GM12878 (cell line): ENCODE measurements around the gene C1QTNF9. TPM values are rescaled to one million over a fixed set of nuclear protein-coding genes. Genes with fewer than 3 reads are reported as not detected.

Experiments
- ATAC-seq: fragments of 200-7000 bp; cut with Tn5 transposase; 3 replicates; pipeline ENCODE4 v1.9.1; 2020; ENCODE audit warnings: mild to moderate bottlenecking, moderate library complexity
- BruUV-seq: library from RNA; stranded (reverse); fragments of 400-500 nt; replicated peaks from 2 replicates; lab custom pipeline; 2021; lab: Mats Ljungman, UMichigan
- CTCF ChIA-PET: fragments of 300-600 bp; sonication (Branson Sonifier 250); formaldehyde crosslinking; extraction: SDS; loops from one replicate; lab custom pipeline; 2021; ENCODE audit warnings: inconsistent platforms; lab: Yijun Ruan, JAX
- POLR2A ChIA-PET: fragments of 350-600 bp; formaldehyde crosslinking; extraction: SDS; loops from one replicate; lab custom pipeline; 2021; ENCODE audit warnings: inconsistent platforms; lab: Charles Lee
- RAD21 ChIA-PET: fragments of 300-600 bp; sonication (Branson Sonifier 250); formaldehyde crosslinking; loops from one replicate; lab custom pipeline; 2023; ENCODE audit warnings: antibody characterized with exemption; ENCODE audit not compliant: unreplicated experiment; lab: Charles Lee
- SMC1A ChIA-PET: fragments of 300-600 bp; sonication (Branson Sonifier 250); formaldehyde crosslinking; loops from one replicate; lab custom pipeline; 2023; ENCODE audit not compliant: unreplicated experiment, uncharacterized antibody; lab: Charles Lee
- DNase-seq: peaks from one replicate; pipeline ENCODE4 v3.0.0-alpha.2; 2011; ENCODE audit warnings: low read depth, low spot score
- FAIRE-seq: peaks from 3 replicates; lab custom pipeline; 2011; peaks lifted over from hg19 to GRCh38; lab: Jason Lieb, UNC
- H2AFZ ChIP-seq: 2 replicates; pipeline ENCODE4 v1.6.0; 2011; ENCODE audit warnings: low read depth, low read length, control low read depth; ENCODE audit not compliant: control insufficient read depth
- H3K27ac ChIP-seq: 2 replicates; pipeline ENCODE4 v1.5.1; 2011; ENCODE audit warnings: control low read depth; ENCODE audit not compliant: control insufficient read depth, insufficient read depth
- H3K27me3 ChIP-seq, 2 experiments: replicated peaks in 1 of 2; 2 replicates each; pipeline versions ENCODE4 v1.6.0 to v1.6.1; 2011; ENCODE audit warnings: low read length in 1 of 2; ENCODE audit not compliant: control insufficient read depth in 2 of 2, insufficient read depth in 2 of 2
- H3K36me3 ChIP-seq, 2 experiments: 2 replicates each; pipeline ENCODE4 v1.5.1; 2011; ENCODE audit warnings: low read length in 1 of 2; ENCODE audit not compliant: control insufficient read depth in 2 of 2, insufficient read depth in 2 of 2
- H3K4me1 ChIP-seq: 2 replicates; pipeline ENCODE4 v1.6.1; 2011; ENCODE audit warnings: mild to moderate bottlenecking, low read length, moderate library complexity, mixed read lengths; ENCODE audit not compliant: control insufficient read depth, insufficient read depth
- H3K4me2 ChIP-seq: 2 replicates; pipeline ENCODE4 v1.6.0; 2011; ENCODE audit warnings: control low read depth; ENCODE audit not compliant: control insufficient read depth, insufficient read depth
- H3K4me3 ChIP-seq: fragments of 200-600 bp; sonication (generic); 2 replicates; pipeline ENCODE4 v1.5.1; 2016
- H3K79me2 ChIP-seq: 2 replicates; pipeline ENCODE4 v1.6.0; 2011; ENCODE audit warnings: low read length; ENCODE audit not compliant: control insufficient read depth, insufficient read depth
- H3K9ac ChIP-seq: 2 replicates; pipeline ENCODE4 v1.8.0; 2011; ENCODE audit warnings: low read length, control low read depth, mixed read lengths; ENCODE audit not compliant: control insufficient read depth, insufficient read depth
- H3K9me3 ChIP-seq: replicated peaks from 3 replicates; pipeline ENCODE4 v1.5.1; 2011; ENCODE audit warnings: mild to moderate bottlenecking, low read length; ENCODE audit not compliant: control insufficient read depth, insufficient read depth
- H4K20me1 ChIP-seq: 2 replicates; pipeline ENCODE4 v1.6.0; 2011; ENCODE audit not compliant: control insufficient read depth, insufficient read depth
- ATF7 ChIP-seq: fragments of 450-650 bp; IDR thresholded peaks from 2 replicates; pipeline ENCODE4 v1.6.1; 2016; ENCODE audit warnings: low read depth, mild to moderate bottlenecking
- EZH2 ChIP-seq: IDR thresholded peaks from 2 replicates; pipeline ENCODE4 v1.6.1; 2012; ENCODE audit warnings: low read depth, mild to moderate bottlenecking, control low read depth, inconsistent platforms, low read length, borderline replicate concordance; ENCODE audit not compliant: control insufficient read depth
- KLF5 ChIP-seq: fragments of 450-650 bp; IDR thresholded peaks from 2 replicates; pipeline ENCODE4 v1.6.1; 2014; ENCODE audit warnings: mild to moderate bottlenecking; ENCODE audit not compliant: partially characterized antibody
- MAX ChIP-seq: IDR thresholded peaks from 2 replicates; pipeline ENCODE4 v1.6.1; 2012; ENCODE audit warnings: low read depth, low read length, improper control_type of control experiment
- MLLT1 ChIP-seq: fragments of 450-650 bp; IDR thresholded peaks from 2 replicates; pipeline ENCODE4 v1.6.1; 2016; ENCODE audit warnings: mild to moderate bottlenecking
- MYC ChIP-seq: IDR thresholded peaks from 2 replicates; pipeline ENCODE4 v1.6.1; 2011; ENCODE audit warnings: mild to moderate bottlenecking, low read length, moderate library complexity, inconsistent platforms; ENCODE audit not compliant: insufficient read depth, insufficient replicate concordance, insufficient read length, severe bottlenecking
- POU2F2 ChIP-seq: IDR thresholded peaks from 3 replicates; pipeline ENCODE4 v1.6.1; 2011; ENCODE audit warnings: low read depth, mild to moderate bottlenecking, low read length, borderline replicate concordance
- RCOR1 ChIP-seq: conservative IDR thresholded peaks from 2 replicates; pipeline ENCODE4 v1.6.1; 2012; ENCODE audit warnings: low read depth, low read length, improper control_type of control experiment
- RELB ChIP-seq: fragments of 450-650 bp; IDR thresholded peaks from 2 replicates; pipeline ENCODE4 v1.6.1; 2017; ENCODE audit warnings: low read depth, mild to moderate bottlenecking, moderate library complexity
- STAT3 ChIP-seq: IDR thresholded peaks from 2 replicates; pipeline ENCODE4 v1.6.1; 2011; ENCODE audit warnings: low read depth, low read length, improper control_type of control experiment
- ZBTB11 ChIP-seq: fragments of 450-650 bp; formaldehyde crosslinking; IDR thresholded peaks from 2 replicates; pipeline ENCODE4 v1.5.0; 2022; ENCODE audit warnings: mild to moderate bottlenecking, missing genetic modification characterization
- ZNF592 ChIP-seq: fragments of 450-650 bp; IDR thresholded peaks from 2 replicates; pipeline ENCODE4 v1.6.1; 2017; ENCODE audit warnings: mild to moderate bottlenecking, moderate library complexity
- WGBS: methylation state at CpG from one replicate; pipeline ENCODE4 v1.1.6; 2016; ENCODE audit warnings: low lambda C conversion rate; ENCODE audit not compliant: insufficient replicate concordance, insufficient coverage; ENCODE audit errors: missing lambda C conversion rate; 5-methylcytosine and 5-hydroxymethylcytosine counted together
- in situ Hi-C: fragments of 300-500 bp; cut with MboI; formaldehyde crosslinking; loops from 9 replicates; pipeline ENCODE4 v1.14.3; 2018; ENCODE audit warnings: mixed read lengths
- intact Hi-C: fragments of 100-400 bp; cut with micrococcal nuclease; formaldehyde crosslinking; loops from one replicate; pipeline ENCODE4 v1.14.2; 2022; ENCODE audit not compliant: unreplicated experiment
- polyA plus RNA-seq, 11 experiments: library from polyadenylated mRNA; depleted of rRNA in 4 of 11; unstranded in 6 of 11; stranded (reverse) in 5 of 11; fragments of >200 nt; fragmentation: Nextera tagmentation in 4 of 11; fragmentation: Illumina TruSeq in 1 of 11; extraction: Ambion mirVana in 4 of 11; extraction: Trizol in 1 of 11; gene quantifications; 1 replicate in 1 of 11; 2 replicates in 10 of 11; pipeline versions ENCODE4 v1.2.1 to v1.2.3, GENCODE V29; 2011 to 2016; ENCODE audit warnings: inconsistent platforms in 2 of 11, missing spikeins in 2 of 11, low read depth in 1 of 11
- total RNA-seq, 4 experiments: library from RNA; depleted of rRNA in 3 of 4; stranded (reverse); fragments of >200 nt in 3 of 4; fragmentation: Illumina TruSeq in 1 of 4; extraction: Trizol in 1 of 4; gene quantifications; 2 replicates each; pipeline versions ENCODE4 v1.2.1 to v1.2.3, GENCODE V29; 2013 to 2021

The C1QTNF9 gene
- total and polyA plus RNA-seq, 10 of the 15 experiments (the other 5 are each of a cell fraction or from before 2014, with no cell fraction given): not detected

GRCh38 chr13:24339937-24340607, 30.7 kb downstream of the C1QTNF9 start:
- H3K4me3 ChIP-seq: no peak overlapping the region
- 80% methylated on average over 22 of the region's 35 CpGs for whole genome bisulfite sequencing
- no peaks in the 10 kb centered on the region for H3K27me3 ChIP-seq
- CTCF ChIA-PET: no interaction called here
- DNase-seq (no peak), ATAC-seq (no peak), FAIRE-seq (no peak)
- no peak overlapping the region for H3K27ac ChIP-seq
- no peaks in the 10 kb centered on the region for H3K79me2 ChIP-seq
- no peaks in the 10 kb centered on the region for H4K20me1 ChIP-seq
- BruUV-seq: no TSS peak
- no peaks in the 10 kb centered on the region for H3K36me3 ChIP-seq
- no peaks in the 10 kb centered on the region for H3K9me3 ChIP-seq
- H3K4me2 ChIP-seq: no peak overlapping the region
- no peaks in the 10 kb centered on the region for H3K4me1 ChIP-seq
- in situ Hi-C loops: no loop called here
- no peak overlapping the region for H3K9ac ChIP-seq
- intact Hi-C loops: no loop called here
- SMC1A ChIA-PET: no interaction called here
- no peak overlapping the region for H2AFZ ChIP-seq
- RAD21 ChIA-PET: no interaction called here
- POLR2A ChIA-PET: no interaction called here
- no peak for TF ChIP-seq STAT3
- TF ChIP-seq RCOR1: no peak
- TF ChIP-seq MYC: no peak
- no peak for TF ChIP-seq RELB
- no peak for TF ChIP-seq MAX
- TF ChIP-seq ZNF592: no peak
- TF ChIP-seq KLF5: no peak
- TF ChIP-seq MLLT1: no peak
- TF ChIP-seq EZH2: no peak
- TF ChIP-seq ATF7: no peak
- TF ChIP-seq ZBTB11 (CRISPR knock-in tag): no peak
- no peak for TF ChIP-seq POU2F2
